Mucosa of stomach (tissue), 1 donor: Measurements from ENCODE around the gene LRRC37B.
A peak's percentile ranks its signal among the peaks of the same experiment; 100 is the strongest.
"Not testable (repeated sequence)": the region's sequence is repeated elsewhere in the genome, so short reads cannot be mapped to it uniquely, and the experiment has no call there.

Experiments used
- H3K27me3 ChIP-seq: one replicate; pipeline ENCODE4 v1.7.0; 2013; ENCODE audit warnings: mild to moderate bottlenecking, low read length; ENCODE audit not compliant: control insufficient read depth, insufficient read depth
- H3K36me3 ChIP-seq: one replicate; pipeline ENCODE4 v1.7.0; 2013; ENCODE audit warnings: low read length; ENCODE audit not compliant: control insufficient read depth, insufficient read depth
- H3K4me1 ChIP-seq: one replicate; pipeline ENCODE4 v1.7.0; 2013; ENCODE audit warnings: mild to moderate bottlenecking, low read length; ENCODE audit not compliant: control insufficient read depth, insufficient read depth
- H3K4me3 ChIP-seq: one replicate; pipeline ENCODE4 v1.7.0; 2013; ENCODE audit warnings: low read length
- H3K9ac ChIP-seq: one replicate; pipeline ENCODE4 v1.7.0; 2013; ENCODE audit warnings: mild to moderate bottlenecking, low read length, moderate library complexity
- H3K9me3 ChIP-seq: one replicate; pipeline ENCODE4 v1.7.0; 2013; ENCODE audit warnings: mild to moderate bottlenecking, low read length, moderate library complexity; ENCODE audit not compliant: control insufficient read depth
- donor health status: Pancreatic carcinoma.

Gene LRRC37B

GRCh38 chr17:32083550-32083979 is 76.4 kb downstream of the LRRC37B start:
- H3K9me3 ChIP-seq, H3K36me3 ChIP-seq, H3K9ac ChIP-seq, H3K27me3 ChIP-seq, H3K4me3 ChIP-seq, H3K4me1 ChIP-seq: not testable (repeated sequence)

DNA sequence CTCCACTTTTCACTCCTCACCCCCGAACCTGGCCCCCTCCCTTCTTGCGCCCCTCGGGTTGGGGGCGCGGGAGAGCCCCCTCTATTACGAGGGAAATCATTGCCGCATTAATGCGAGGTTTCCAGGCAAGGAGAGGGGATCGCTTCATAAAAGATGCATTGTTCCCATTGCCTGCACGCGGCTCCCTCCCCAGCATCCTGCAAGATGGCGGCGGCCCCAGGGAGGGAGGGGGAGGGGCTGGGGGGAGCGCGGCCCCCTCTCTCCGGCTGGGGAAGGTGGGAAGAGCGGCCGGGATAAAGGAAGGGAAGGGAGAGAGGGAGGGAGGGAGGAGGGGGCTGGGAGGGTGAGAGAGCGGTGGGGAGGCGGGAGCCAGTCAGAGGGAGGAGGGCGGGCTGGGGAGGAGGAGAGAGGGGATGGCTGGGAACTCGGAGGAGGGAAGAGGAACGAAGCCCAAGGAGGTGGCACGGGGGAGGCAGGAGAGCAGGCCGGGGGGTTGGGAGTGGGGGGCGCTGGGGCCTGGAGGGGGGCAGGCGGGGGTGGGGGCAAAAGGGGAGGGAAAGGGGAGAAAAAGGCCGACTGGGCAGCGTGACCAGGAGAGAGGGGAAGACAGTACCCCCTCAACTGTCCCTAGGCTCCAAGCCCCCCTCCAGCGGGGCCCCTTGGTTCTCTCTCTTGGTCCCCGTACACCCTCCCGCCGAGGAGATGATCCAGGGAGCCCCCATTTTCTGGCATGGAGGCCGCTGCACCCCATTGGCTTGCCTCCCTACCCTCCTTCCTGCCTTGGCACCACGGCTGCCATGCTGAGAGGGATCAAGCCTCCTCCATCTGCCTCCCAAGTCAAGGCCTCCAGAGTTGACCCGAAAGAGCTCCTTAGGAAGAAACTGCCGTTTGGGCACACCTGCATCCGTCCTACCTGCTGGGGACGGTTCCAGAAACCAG is 77.1 kb downstream of the LRRC37B start:
- H3K27me3 ChIP-seq, H3K9ac ChIP-seq, H3K4me3 ChIP-seq, H3K4me1 ChIP-seq, H3K36me3 ChIP-seq, H3K9me3 ChIP-seq: not testable (repeated sequence)

- H3K4me1 ChIP-seq, H3K9ac ChIP-seq, H3K36me3 ChIP-seq, H3K27me3 ChIP-seq, H3K9me3 ChIP-seq, H3K4me3 ChIP-seq: not testable (repeated sequence)
These were observed 78.0 kb downstream of the LRRC37B start for GRCh38 chr17:32084942-32085829.

DNA sequence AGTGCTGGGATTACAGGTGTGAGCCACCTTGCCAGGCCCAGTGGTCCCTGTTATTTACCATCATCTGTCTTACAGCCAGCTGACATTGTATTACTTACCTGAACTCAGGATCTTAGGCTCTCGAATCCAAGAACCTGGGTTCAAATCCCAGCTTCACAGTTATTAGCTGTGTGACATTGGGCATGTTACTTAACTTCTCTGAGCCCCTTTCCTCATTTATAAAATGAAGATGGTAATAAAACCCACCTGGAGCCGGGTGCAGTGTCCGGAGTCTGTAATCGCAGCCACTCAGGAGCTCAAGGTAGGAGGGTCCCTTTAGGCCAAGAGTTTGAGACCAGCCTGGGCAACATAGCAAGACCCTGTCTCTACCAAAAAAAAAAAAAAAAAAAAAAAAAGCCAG is 79.7 kb downstream of the LRRC37B start:
- not testable (repeated sequence) for H3K36me3 ChIP-seq, H3K27me3 ChIP-seq, H3K4me1 ChIP-seq, H3K9ac ChIP-seq, H3K9me3 ChIP-seq, H3K4me3 ChIP-seq

DNA sequence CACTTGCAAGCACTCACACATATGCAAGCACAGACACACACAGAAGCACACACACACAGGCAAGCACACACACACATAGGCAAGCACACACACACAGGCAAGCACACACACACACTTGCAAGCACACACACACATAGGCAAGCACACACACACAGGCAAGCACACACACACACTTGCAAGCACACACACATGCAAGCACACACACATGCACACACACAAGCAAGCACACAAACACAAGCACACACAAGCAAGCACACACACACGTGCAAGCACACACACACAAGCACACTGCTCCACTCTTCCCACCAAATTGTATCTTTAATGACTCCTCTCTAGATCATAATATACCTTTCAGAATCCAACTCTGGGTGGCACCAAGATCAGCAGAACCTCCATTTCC is 84.9 kb downstream of the LRRC37B start:
- H3K9me3 ChIP-seq, H3K9ac ChIP-seq, H3K36me3 ChIP-seq: not testable (repeated sequence)

GRCh38 chr17:32099686-32100085 is 92.5 kb downstream of the LRRC37B start:
- Histone ChIP-seq H3K9ac (no peak overlapping the region), H3K36me3 (no peaks in the 10 kb centered on the region), H3K27me3 (no peaks in the 10 kb centered on the region), H3K4me3 (no peak overlapping the region), H3K4me1 (peaks cover 31% of the 10 kb centered on the region), H3K9me3 (no peaks in the 10 kb centered on the region)

More for the DNA sequence above, 84.9 kb downstream of the LRRC37B start:
- not testable (repeated sequence) for H3K27me3 ChIP-seq, H3K4me1 ChIP-seq, H3K4me3 ChIP-seq

DNA sequence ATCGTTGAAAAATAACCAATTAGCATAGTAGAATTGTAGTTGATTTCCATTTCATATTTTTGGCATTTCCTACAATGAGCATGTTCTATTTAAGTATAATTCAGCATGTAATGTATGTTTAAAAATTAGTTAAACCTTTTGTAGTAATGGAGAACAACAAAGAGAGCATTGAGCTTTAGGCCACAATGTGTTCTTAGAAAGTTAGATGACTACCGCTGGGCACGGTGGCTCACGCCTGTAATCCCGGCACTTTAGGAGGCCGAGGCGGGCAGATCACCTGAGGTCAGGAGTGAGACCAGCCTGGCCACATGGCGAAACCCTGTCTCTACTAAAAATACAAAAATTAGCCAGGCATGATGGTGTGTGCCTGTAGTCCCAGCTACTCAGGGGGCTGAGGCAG is 93.1 kb downstream of the LRRC37B start:
- H3K36me3 ChIP-seq, H3K27me3 ChIP-seq, H3K4me3 ChIP-seq, H3K9me3 ChIP-seq, H3K9ac ChIP-seq: not testable (repeated sequence)
- H3K4me1 ChIP-seq, result peaks cover 31% of the 10 kb centered on the region

DNA sequence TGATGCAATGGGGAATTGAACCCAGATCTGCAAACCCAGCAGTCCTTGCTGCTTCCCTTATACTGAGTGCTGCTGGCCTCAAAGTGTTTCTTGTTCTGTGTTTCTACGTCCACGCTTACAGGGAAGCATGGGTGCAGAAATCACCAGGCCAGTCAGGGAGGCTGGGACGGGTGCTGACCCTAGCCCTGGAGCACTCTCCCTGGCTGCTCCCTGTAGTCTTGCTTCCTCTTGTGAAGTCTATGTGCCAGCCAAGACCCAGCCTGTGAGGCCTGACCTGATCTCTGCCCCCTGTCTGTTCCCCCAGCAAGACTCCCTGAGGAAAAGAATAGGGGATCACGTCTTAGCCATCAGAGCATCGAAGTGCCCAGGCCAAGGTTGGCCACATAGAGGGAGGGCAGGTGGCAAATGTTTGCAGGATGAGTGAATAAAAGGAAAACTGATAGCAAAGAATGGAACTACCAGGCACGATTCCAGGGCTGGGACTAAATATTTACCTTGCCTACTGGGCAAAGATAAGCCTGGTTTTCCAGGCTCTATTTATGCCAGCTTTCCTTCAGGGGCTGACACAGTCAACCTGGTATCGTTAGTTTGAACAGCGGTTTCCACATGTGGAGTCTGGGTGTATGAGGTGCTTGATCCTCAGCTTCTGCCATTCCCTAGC is 93.9 kb downstream of the LRRC37B start:
- H3K36me3 ChIP-seq, result no peaks in the 10 kb centered on the region
- H3K27me3 ChIP-seq, result no peaks in the 10 kb centered on the region
- no peak overlapping the region for H3K9ac ChIP-seq
- no peaks in the 10 kb centered on the region for H3K9me3 ChIP-seq
- peaks cover 31% of the 10 kb centered on the region for H3K4me1 ChIP-seq
- H3K4me3 ChIP-seq, result peak overlapping the region; percentile 22

DNA sequence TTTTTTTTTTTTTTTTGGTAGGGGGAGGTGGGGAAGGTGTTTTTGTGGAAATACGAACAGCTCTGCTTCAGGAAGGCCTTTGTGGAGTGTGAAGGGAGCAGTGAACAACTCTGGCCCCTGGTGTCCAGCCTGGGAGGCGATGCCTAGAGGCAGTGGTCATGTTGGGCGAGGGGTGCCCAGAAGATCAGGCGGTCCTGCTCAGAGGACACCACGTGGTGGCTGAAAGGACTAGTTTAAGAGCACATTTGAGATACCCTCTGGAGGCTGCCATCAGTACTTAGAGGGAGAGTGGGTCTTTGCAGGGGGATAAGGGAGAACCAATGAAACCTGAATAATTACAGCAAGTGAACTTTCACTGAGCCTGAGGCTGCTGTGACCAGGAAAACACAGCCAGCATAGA is 95.0 kb downstream of the LRRC37B start:
- Histone ChIP-seq H3K9ac (no peak overlapping the region), H3K4me3 (no peak overlapping the region), H3K4me1 (peaks cover 31% of the 10 kb centered on the region), H3K9me3 (no peaks in the 10 kb centered on the region), H3K36me3 (no peaks in the 10 kb centered on the region), H3K27me3 (no peaks in the 10 kb centered on the region)

GRCh38 chr17:32102646-32103186 is 95.5 kb downstream of the LRRC37B start:
- peaks cover 31% of the 10 kb centered on the region for H3K4me1 ChIP-seq
- no peak overlapping the region for H3K9ac ChIP-seq
- H3K4me3 ChIP-seq, result no peak overlapping the region

More at GRCh38 chr17:32102646-32103186, 95.5 kb downstream of the LRRC37B start:
- no peaks in the 10 kb centered on the region for H3K27me3 ChIP-seq
- no peaks in the 10 kb centered on the region for H3K9me3 ChIP-seq
- H3K36me3 ChIP-seq, result no peaks in the 10 kb centered on the region
